Body of pancreas (tissue), 4 donors: Measurements from ENCODE around the gene SPATA2.

Experiments used
- POLR2A ChIP-seq, 3 donors: fragments of 450-650 bp; IDR thresholded peaks; one replicate each; pipeline ENCODE4 v1.6.1; 2016; ENCODE audit warnings: antibody characterized with exemption in 3 of 3, mild to moderate bottlenecking in 2 of 3
- TF ChIP-seq, protein P1 (sequence below), 7 experiments: fragments of 450-650 bp in 4 of 7; fragments of 200-600 bp in 3 of 7; sonication (generic) in 3 of 7; IDR thresholded peaks; one replicate each; pipeline ENCODE4 v1.5.1; 2016 to 2019; ENCODE audit warnings: antibody characterized with exemption in 7 of 7

DNA sequence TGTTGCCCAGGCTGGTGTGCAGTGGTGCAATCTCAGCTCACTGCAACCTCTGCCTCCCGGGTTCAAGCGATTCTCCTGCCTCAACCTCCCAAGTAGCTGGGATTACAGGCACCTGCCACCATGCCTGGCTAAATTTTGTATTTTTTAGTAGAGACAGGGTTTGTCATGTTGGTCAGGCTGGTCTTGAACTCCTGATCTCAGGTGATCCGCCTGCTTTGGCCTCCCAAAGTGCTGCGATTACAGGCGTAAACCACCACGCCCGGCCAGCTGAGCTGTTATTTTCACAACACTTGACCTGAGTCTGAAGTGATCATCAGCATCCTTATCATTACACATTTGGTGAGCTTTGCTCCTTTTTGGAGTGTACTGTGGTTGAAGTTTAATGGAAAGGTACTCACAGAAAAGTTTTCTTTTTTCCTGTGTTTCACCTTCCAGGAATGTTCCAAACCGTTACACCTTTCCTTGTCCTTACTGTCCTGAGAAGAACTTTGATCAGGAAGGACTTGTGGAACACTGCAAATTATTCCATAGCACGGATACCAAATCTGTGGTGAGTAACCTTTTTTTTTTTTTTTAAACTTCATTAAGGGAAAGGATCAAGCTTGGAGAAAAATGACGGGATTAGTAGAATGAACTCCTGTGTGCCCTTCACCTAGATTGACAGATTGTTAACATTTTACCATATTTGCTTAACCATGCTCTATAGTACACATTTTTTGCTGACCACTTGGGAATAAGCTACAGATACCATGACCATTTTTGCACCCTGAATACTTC, 30.6 kb upstream of the SPATA2 start:
- TF ChIP-seq, protein P1, sequence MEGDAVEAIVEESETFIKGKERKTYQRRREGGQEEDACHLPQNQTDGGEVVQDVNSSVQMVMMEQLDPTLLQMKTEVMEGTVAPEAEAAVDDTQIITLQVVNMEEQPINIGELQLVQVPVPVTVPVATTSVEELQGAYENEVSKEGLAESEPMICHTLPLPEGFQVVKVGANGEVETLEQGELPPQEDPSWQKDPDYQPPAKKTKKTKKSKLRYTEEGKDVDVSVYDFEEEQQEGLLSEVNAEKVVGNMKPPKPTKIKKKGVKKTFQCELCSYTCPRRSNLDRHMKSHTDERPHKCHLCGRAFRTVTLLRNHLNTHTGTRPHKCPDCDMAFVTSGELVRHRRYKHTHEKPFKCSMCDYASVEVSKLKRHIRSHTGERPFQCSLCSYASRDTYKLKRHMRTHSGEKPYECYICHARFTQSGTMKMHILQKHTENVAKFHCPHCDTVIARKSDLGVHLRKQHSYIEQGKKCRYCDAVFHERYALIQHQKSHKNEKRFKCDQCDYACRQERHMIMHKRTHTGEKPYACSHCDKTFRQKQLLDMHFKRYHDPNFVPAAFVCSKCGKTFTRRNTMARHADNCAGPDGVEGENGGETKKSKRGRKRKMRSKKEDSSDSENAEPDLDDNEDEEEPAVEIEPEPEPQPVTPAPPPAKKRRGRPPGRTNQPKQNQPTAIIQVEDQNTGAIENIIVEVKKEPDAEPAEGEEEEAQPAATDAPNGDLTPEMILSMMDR (IDR thresholded peaks at IDR 0.05), result no peak
- TF ChIP-seq POLR2A (IDR thresholded peaks at IDR 0.05), result no peak
